Measurements from ENCODE around the gene NINJ1.

- TF ChIP-seq, protein P1, sequence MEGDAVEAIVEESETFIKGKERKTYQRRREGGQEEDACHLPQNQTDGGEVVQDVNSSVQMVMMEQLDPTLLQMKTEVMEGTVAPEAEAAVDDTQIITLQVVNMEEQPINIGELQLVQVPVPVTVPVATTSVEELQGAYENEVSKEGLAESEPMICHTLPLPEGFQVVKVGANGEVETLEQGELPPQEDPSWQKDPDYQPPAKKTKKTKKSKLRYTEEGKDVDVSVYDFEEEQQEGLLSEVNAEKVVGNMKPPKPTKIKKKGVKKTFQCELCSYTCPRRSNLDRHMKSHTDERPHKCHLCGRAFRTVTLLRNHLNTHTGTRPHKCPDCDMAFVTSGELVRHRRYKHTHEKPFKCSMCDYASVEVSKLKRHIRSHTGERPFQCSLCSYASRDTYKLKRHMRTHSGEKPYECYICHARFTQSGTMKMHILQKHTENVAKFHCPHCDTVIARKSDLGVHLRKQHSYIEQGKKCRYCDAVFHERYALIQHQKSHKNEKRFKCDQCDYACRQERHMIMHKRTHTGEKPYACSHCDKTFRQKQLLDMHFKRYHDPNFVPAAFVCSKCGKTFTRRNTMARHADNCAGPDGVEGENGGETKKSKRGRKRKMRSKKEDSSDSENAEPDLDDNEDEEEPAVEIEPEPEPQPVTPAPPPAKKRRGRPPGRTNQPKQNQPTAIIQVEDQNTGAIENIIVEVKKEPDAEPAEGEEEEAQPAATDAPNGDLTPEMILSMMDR (conservative IDR thresholded peaks at IDR 0.05 in 1 of 2, IDR thresholded peaks at IDR 0.05 in 1 of 2; ENCODE audit: low read depth in 1 of 2, low read length in 2 of 2): no peak
- no peak for TF ChIP-seq EZH2 (IDR thresholded peaks at IDR 0.05; ENCODE audit: low read length, missing control alignments)
Observed at GRCh38 chr9:93147632-93148031, 13.6 kb upstream of the NINJ1 start.
